Measurements from ENCODE around the gene SCRN1.

Gene SCRN1

GRCh38 chr7:29926741-29927140, 62.9 kb downstream of the SCRN1 start:
- DNase-seq (ENCODE audit: low spot score), result no peak

GRCh38 chr7:29926216-29926615, 63.4 kb downstream of the SCRN1 start:
- DNase-seq (ENCODE audit: low spot score), result no peak

GRCh38 chr7:29924684-29925083, 64.9 kb downstream of the SCRN1 start:
- DNase-seq (ENCODE audit: low spot score), result no peak

GRCh38 chr7:29924006-29924405, 65.6 kb downstream of the SCRN1 start:
- no peak for DNase-seq (ENCODE audit: low spot score)

GRCh38 chr7:29922921-29923700, 66.5 kb downstream of the SCRN1 start:
- no peak for DNase-seq (ENCODE audit: low spot score)

GRCh38 chr7:29921404-29922010, 68.1 kb downstream of the SCRN1 start:
- peak; percentile 55 for DNase-seq (ENCODE audit: low spot score)

GRCh38 chr7:29920491-29920890, 69.1 kb downstream of the SCRN1 start:
- no peak for DNase-seq (ENCODE audit: low spot score)

- DNase-seq (ENCODE audit: low spot score), result no peak
These were observed 69.8 kb downstream of the SCRN1 start for GRCh38 chr7:29919790-29920189.

- peak; percentile 40 for DNase-seq (ENCODE audit: low spot score)
These were observed 70.8 kb downstream of the SCRN1 start for GRCh38 chr7:29918850-29919249.

- DNase-seq (ENCODE audit: low spot score), result no peak
These were observed 72.0 kb downstream of the SCRN1 start for GRCh38 chr7:29917641-29918040.

GRCh38 chr7:29915481-29916215, 74.0 kb downstream of the SCRN1 start:
- peak; percentile 48 for DNase-seq (ENCODE audit: low spot score)

GRCh38 chr7:29914180-29914579, 75.4 kb downstream of the SCRN1 start:
- DNase-seq (ENCODE audit: low spot score), result no peak

- no peak for DNase-seq (ENCODE audit: low spot score)
These were observed 83.2 kb downstream of the SCRN1 start for GRCh38 chr7:29906200-29907022.

GRCh38 chr7:29900745-29901144, 88.9 kb downstream of the SCRN1 start:
- no peak for DNase-seq (ENCODE audit: low spot score)

GRCh38 chr7:29898301-29898700, 91.3 kb downstream of the SCRN1 start:
- no peak for DNase-seq (ENCODE audit: low spot score)

GRCh38 chr7:29896685-29897411, 92.8 kb downstream of the SCRN1 start:
- DNase-seq (ENCODE audit: low spot score), result no peak

- DNase-seq (ENCODE audit: low spot score), result no peak
These were observed 94.0 kb downstream of the SCRN1 start for GRCh38 chr7:29895559-29895958.

- DNase-seq (ENCODE audit: low spot score), result no peak
These were observed 95.3 kb downstream of the SCRN1 start for GRCh38 chr7:29894256-29894655.

- DNase-seq (ENCODE audit: low spot score), result no peak
These were observed 96.1 kb downstream of the SCRN1 start for GRCh38 chr7:29893351-29893965.

- no peak for DNase-seq (ENCODE audit: low spot score)
These were observed 97.4 kb downstream of the SCRN1 start for GRCh38 chr7:29892231-29892630.

- DNase-seq (ENCODE audit: low spot score), result no peak
These were observed 97.8 kb downstream of the SCRN1 start for GRCh38 chr7:29891766-29892165.

All from cerebellar cortex (tissue), 1 donor.